Right forelimb (tissue), 1 donor: ENCODE results near the gene SSBP4.

Experiments used
- DNase-seq: peaks from one replicate; pipeline ENCODE4 v3.0.0-alpha.2; 2018

Gene SSBP4

GRCh38 chr19:18473003-18473705, 54.0 kb downstream of the SSBP4 start:
- no peak for DNase-seq

GRCh38 chr19:18473706-18474087, 54.5 kb downstream of the SSBP4 start:
- no peak for DNase-seq

GRCh38 chr19:18474366-18474887, 55.2 kb downstream of the SSBP4 start:
- no peak for DNase-seq

GRCh38 chr19:18475004-18475453, 55.8 kb downstream of the SSBP4 start:
- no peak for DNase-seq

- no peak for DNase-seq
These were observed 56.6 kb downstream of the SSBP4 start for GRCh38 chr19:18475762-18476331.

GRCh38 chr19:18476507-18477041, 57.4 kb downstream of the SSBP4 start:
- DNase-seq: no peak

GRCh38 chr19:18477042-18477779, 58.0 kb downstream of the SSBP4 start:
- no peak for DNase-seq

GRCh38 chr19:18477974-18478373, 58.8 kb downstream of the SSBP4 start:
- DNase-seq: no peak

- DNase-seq: no peak
These were observed 59.5 kb downstream of the SSBP4 start for GRCh38 chr19:18478545-18479311.

GRCh38 chr19:18480006-18480691, 61.0 kb downstream of the SSBP4 start:
- DNase-seq: no peak

- DNase-seq: no peak
These were observed 62.5 kb downstream of the SSBP4 start for GRCh38 chr19:18481505-18482222.

- DNase-seq: no peak
These were observed 64.1 kb downstream of the SSBP4 start for GRCh38 chr19:18483119-18483890.
